ENCODE measurements around the gene SFRP4. TPM values are rescaled to one million over a fixed set of nuclear protein-coding genes. Genes with fewer than 3 reads are reported as not detected.

The SFRP4 gene
- total RNA-seq, 3 donors from 2014 or later (not counting 1 experiment from before 2014, with no cell fraction given), result 0.09 TPM; not detected in 2

DNA sequence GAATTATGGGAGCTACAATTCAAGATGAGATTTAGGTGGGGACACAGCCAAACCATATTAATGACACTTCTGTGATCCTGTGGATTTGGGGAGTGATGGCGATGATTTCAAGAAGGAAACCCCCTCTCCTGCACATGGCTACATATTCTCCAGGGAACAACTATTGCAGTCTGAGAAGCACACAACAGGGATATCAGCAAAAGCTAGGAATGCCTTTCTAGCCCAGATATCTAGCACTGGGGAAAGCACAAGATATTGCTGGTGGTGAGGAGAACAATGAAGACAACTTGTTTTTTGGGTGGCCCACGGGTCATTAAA is 28.1 kb upstream of the SFRP4 start:
- H3K36me3 Mint-ChIP-seq, result no peaks in the 10 kb centered on the region
- TF ChIP-seq, protein P1, sequence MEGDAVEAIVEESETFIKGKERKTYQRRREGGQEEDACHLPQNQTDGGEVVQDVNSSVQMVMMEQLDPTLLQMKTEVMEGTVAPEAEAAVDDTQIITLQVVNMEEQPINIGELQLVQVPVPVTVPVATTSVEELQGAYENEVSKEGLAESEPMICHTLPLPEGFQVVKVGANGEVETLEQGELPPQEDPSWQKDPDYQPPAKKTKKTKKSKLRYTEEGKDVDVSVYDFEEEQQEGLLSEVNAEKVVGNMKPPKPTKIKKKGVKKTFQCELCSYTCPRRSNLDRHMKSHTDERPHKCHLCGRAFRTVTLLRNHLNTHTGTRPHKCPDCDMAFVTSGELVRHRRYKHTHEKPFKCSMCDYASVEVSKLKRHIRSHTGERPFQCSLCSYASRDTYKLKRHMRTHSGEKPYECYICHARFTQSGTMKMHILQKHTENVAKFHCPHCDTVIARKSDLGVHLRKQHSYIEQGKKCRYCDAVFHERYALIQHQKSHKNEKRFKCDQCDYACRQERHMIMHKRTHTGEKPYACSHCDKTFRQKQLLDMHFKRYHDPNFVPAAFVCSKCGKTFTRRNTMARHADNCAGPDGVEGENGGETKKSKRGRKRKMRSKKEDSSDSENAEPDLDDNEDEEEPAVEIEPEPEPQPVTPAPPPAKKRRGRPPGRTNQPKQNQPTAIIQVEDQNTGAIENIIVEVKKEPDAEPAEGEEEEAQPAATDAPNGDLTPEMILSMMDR (IDR thresholded peaks at IDR 0.05), result no peak

DNA sequence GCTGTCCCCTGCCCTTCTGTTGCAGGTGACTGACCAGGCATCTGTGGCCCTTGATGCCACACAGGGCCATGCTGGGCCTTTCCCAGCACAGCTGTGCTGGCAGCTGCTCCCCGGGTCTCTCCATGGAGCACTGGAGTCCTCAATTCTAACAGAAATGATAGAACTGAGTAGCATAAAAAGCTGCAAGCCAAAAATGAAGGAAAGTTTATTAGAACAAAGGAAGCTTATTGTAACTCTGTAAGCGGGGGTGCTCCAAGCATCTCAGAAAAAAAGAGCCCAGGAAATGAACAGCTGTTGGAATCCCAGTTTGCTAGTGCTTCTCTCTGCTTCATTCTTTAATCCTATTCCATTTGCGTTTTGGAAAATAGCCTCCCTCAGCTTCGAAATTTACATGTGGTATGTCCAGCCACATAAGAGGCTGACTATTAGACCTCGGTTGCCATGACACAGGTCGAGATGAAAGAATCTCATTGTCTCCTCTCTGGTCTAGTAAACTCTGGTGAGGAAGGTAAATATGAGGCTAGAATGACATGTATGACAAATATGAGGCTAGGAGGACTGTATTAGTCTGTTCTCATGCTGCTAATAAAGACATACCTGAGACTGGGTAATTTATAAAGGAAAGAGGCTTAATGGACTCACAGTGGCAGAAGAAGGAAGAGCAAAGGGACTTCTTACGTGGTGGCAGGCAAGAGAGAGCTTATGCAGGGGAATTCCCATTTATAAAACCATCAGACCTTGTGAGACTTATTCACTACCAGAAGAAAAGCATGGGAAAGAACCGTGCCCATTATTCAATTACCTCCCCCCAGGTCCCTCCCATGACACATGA is 27.5 kb upstream of the SFRP4 start:
- no peak overlapping the region for H3K27ac Mint-ChIP-seq
- no peak overlapping the region for H3K4me3 ChIP-seq (ENCODE audit: low read length)
- no peaks in the 10 kb centered on the region for H3K9me3 Mint-ChIP-seq
- no peaks in the 10 kb centered on the region for H3K27me3 ChIP-seq (ENCODE audit: control insufficient read depth, insufficient read depth, low read length)
- no peaks in the 10 kb centered on the region for H3K27me3 Mint-ChIP-seq (ENCODE audit: low read depth in 2 of 2)
- 87% methylated on average over 8 of the region's 8 CpGs for WGBS (ENCODE audit: insufficient coverage)
- intact Hi-C loops (cut with micrococcal nuclease), result no loop called here
- DNase-seq (no peak), ATAC-seq (no peak)
- no peak overlapping the region for H3K27ac ChIP-seq (ENCODE audit: low read length)
- no peaks in the 10 kb centered on the region for H3K9me3 ChIP-seq (ENCODE audit: control insufficient read depth, insufficient read depth, low read length)
- H3K4me1 ChIP-seq (ENCODE audit: control insufficient read depth, insufficient read depth, low read length), result no peaks in the 10 kb centered on the region
- no peaks in the 10 kb centered on the region for H3K4me1 Mint-ChIP-seq
- TF ChIP-seq, protein P1 (IDR thresholded peaks at IDR 0.05), result no peak
- H3K36me3 ChIP-seq (ENCODE audit: control insufficient read depth, insufficient read depth, low read length), result no peaks in the 10 kb centered on the region
- H3K36me3 Mint-ChIP-seq, result no peaks in the 10 kb centered on the region
- no peak overlapping the region for H3K4me3 Mint-ChIP-seq

More for the DNA sequence above, 28.1 kb upstream of the SFRP4 start:
- Histone ChIP-seq H3K36me3 (ENCODE audit: control insufficient read depth, insufficient read depth, low read length) (no peaks in the 10 kb centered on the region), H3K27me3 (ENCODE audit: control insufficient read depth, insufficient read depth, low read length) (no peaks in the 10 kb centered on the region), H3K4me3 (ENCODE audit: low read length) (no peak overlapping the region), H3K27ac (ENCODE audit: low read length) (no peak overlapping the region), H3K4me1 (ENCODE audit: control insufficient read depth, insufficient read depth, low read length) (no peaks in the 10 kb centered on the region), H3K9me3 (ENCODE audit: control insufficient read depth, insufficient read depth, low read length) (no peaks in the 10 kb centered on the region)
- Mint-ChIP-seq H3K4me1 (no peaks in the 10 kb centered on the region), H3K4me3 (no peak overlapping the region), H3K9me3 (no peaks in the 10 kb centered on the region), H3K27me3 (ENCODE audit: low read depth in 2 of 2) (no peaks in the 10 kb centered on the region), H3K27ac (no peak overlapping the region)
- ATAC-seq (no peak), DNase-seq (no peak)
- 100% methylated on average over 1 of the region's 2 CpGs for WGBS (ENCODE audit: insufficient coverage)
- intact Hi-C loops (cut with micrococcal nuclease), result no loop called here

DNA sequence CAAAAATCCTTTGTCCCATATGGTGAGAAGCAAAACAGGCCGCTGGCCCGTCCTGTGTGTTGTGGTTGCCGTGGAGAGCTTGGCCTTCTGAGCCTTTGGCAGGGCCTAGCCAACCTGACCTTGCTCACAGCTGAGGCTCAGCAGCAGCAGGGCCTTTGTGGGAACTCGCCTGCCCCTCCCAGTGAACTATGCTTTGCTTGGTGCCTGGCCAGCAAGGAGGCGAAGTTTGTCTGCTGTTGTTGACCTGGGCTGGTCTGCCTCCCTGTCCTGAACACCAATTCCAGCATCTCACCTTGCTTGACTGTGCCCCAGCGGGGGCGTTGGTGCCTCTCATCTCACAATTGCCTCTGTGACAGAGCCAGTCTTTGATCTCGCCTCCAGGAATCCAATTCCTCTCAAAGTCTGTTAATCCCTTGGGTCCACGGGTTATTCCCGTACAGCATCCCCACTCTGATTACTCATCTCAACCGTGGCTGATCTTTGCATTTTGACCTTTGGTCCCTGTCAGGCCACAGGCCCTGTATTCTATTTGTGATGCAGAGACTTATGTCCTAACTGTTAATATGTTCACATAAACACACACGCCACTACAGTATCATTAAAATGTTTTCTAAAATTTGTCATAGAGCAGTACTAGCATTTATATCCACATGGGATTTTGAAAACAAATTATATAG is 26.5 kb upstream of the SFRP4 start:
- H3K36me3 Mint-ChIP-seq, result no peaks in the 10 kb centered on the region
- H3K27ac ChIP-seq (ENCODE audit: low read length), result no peak overlapping the region
- H3K9me3 ChIP-seq (ENCODE audit: control insufficient read depth, insufficient read depth, low read length), result no peaks in the 10 kb centered on the region
- WGBS (ENCODE audit: insufficient coverage), result 83% methylated on average over 11 of the region's 12 CpGs
- H3K4me3 Mint-ChIP-seq, result no peak overlapping the region
- DNase-seq (no peak), ATAC-seq (no peak)
- no peaks in the 10 kb centered on the region for H3K4me1 ChIP-seq (ENCODE audit: control insufficient read depth, insufficient read depth, low read length)
- no peaks in the 10 kb centered on the region for H3K27me3 Mint-ChIP-seq (ENCODE audit: low read depth in 2 of 2)
- no peaks in the 10 kb centered on the region for H3K4me1 Mint-ChIP-seq
- TF ChIP-seq, protein P1 (IDR thresholded peaks at IDR 0.05), result no peak
- no peak overlapping the region for H3K27ac Mint-ChIP-seq
- H3K27me3 ChIP-seq (ENCODE audit: control insufficient read depth, insufficient read depth, low read length), result no peaks in the 10 kb centered on the region
- no peak overlapping the region for H3K4me3 ChIP-seq (ENCODE audit: low read length)
- no peaks in the 10 kb centered on the region for H3K9me3 Mint-ChIP-seq
- no peaks in the 10 kb centered on the region for H3K36me3 ChIP-seq (ENCODE audit: control insufficient read depth, insufficient read depth, low read length)
- intact Hi-C loops (cut with micrococcal nuclease), result no loop called here

Measured in natural killer cell (primary cell).